A172 (cell line): ENCODE results near the gene JARID2. TPM values are rescaled to one million over a fixed set of nuclear protein-coding genes. Genes with fewer than 3 reads are reported as not detected.
"Not testable (repeated sequence)": the region's sequence is repeated elsewhere in the genome, so short reads cannot be mapped to it uniquely, and the experiment has no call there.

ENCODE experiments used
- DNase-seq: peaks from one replicate; pipeline ENCODE4 v3.0.0-alpha.2; 2015; ENCODE audit warnings: low spot score
- total RNA-seq: library from RNA; depleted of rRNA; stranded (reverse); fragments of >200 nt; shearing (Covaris generic); gene quantifications from 2 replicates; pipeline ENCODE4 v1.2.3, GENCODE V29; 2014

Gene JARID2
- total RNA-seq, 1 experiment from 2014 or later = 5.4 TPM

- DNase-seq = no peak
These were observed 42.0 kb downstream of the JARID2 start for GRCh38 chr6:15287670-15288375.

GRCh38 chr6:15288856-15289255, 43.0 kb downstream of the JARID2 start:
- DNase-seq = no peak

- peak; percentile 40 for DNase-seq
These were observed 43.6 kb downstream of the JARID2 start for GRCh38 chr6:15289456-15289855.

GRCh38 chr6:15290067-15290680, 44.3 kb downstream of the JARID2 start:
- no peak for DNase-seq

- DNase-seq = no peak
These were observed 45.3 kb downstream of the JARID2 start for GRCh38 chr6:15290962-15291704.

GRCh38 chr6:15292721-15293302, 46.9 kb downstream of the JARID2 start:
- DNase-seq = no peak

- no peak for DNase-seq
These were observed 47.8 kb downstream of the JARID2 start for GRCh38 chr6:15293674-15294073.

- no peak for DNase-seq
These were observed 48.6 kb downstream of the JARID2 start for GRCh38 chr6:15294504-15294903.

GRCh38 chr6:15296249-15296648, 50.4 kb downstream of the JARID2 start:
- DNase-seq = no peak

- no peak for DNase-seq
These were observed 50.9 kb downstream of the JARID2 start for GRCh38 chr6:15296735-15297134.

- DNase-seq = not testable (repeated sequence)
These were observed 51.3 kb downstream of the JARID2 start for GRCh38 chr6:15297167-15297566.

GRCh38 chr6:15297895-15298590, 52.2 kb downstream of the JARID2 start:
- no peak for DNase-seq

- DNase-seq = no peak
These were observed 53.7 kb downstream of the JARID2 start for GRCh38 chr6:15299430-15300131.

GRCh38 chr6:15301179-15302006, 55.5 kb downstream of the JARID2 start:
- DNase-seq = no peak

- DNase-seq = no peak
These were observed 57.5 kb downstream of the JARID2 start for GRCh38 chr6:15303162-15303919.

GRCh38 chr6:15303920-15304291, 58.0 kb downstream of the JARID2 start:
- DNase-seq = no peak

- no peak for DNase-seq
These were observed 58.6 kb downstream of the JARID2 start for GRCh38 chr6:15304337-15305042.

GRCh38 chr6:15305496-15305895, 59.6 kb downstream of the JARID2 start:
- no peak for DNase-seq

GRCh38 chr6:15305909-15306308, 60.0 kb downstream of the JARID2 start:
- DNase-seq = no peak
